Measurements from ENCODE around the gene SNED1.

DNA sequence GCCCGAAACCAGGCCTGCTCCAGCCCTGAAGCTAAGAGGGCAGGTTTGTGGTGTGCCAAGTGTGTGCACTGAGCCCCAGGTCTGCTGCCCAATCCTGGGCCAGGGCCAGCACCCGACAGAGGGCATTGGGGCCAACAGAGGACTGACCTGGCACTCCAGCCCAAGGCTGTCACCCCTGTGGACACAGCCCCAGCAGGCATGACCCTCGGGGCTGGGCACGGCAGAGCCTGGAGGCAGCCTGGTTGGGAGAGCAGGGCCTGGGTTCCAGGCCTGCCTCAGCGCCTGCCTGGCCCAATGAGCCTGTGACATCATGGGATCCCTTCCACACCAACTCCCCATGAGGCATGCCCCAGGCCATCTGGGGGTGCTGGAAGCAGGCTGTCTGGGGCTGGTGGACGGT, 10.8 kb upstream of the SNED1 start:
- TF ChIP-seq, protein P1, sequence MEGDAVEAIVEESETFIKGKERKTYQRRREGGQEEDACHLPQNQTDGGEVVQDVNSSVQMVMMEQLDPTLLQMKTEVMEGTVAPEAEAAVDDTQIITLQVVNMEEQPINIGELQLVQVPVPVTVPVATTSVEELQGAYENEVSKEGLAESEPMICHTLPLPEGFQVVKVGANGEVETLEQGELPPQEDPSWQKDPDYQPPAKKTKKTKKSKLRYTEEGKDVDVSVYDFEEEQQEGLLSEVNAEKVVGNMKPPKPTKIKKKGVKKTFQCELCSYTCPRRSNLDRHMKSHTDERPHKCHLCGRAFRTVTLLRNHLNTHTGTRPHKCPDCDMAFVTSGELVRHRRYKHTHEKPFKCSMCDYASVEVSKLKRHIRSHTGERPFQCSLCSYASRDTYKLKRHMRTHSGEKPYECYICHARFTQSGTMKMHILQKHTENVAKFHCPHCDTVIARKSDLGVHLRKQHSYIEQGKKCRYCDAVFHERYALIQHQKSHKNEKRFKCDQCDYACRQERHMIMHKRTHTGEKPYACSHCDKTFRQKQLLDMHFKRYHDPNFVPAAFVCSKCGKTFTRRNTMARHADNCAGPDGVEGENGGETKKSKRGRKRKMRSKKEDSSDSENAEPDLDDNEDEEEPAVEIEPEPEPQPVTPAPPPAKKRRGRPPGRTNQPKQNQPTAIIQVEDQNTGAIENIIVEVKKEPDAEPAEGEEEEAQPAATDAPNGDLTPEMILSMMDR (conservative IDR thresholded peaks at IDR 0.05 in 1 of 2, IDR thresholded peaks at IDR 0.05 in 1 of 2; ENCODE audit: extremely low read depth in 1 of 2, insufficient read depth in 1 of 2, low read depth in 1 of 2, low read length in 2 of 2): no peak
- no peak for TF ChIP-seq EZH2 (IDR thresholded peaks at IDR 0.05; ENCODE audit: borderline replicate concordance, low read length)

All from mammary epithelial cell (primary cell).